Measurements from ENCODE around the gene DEK.

The DEK gene

DNA sequence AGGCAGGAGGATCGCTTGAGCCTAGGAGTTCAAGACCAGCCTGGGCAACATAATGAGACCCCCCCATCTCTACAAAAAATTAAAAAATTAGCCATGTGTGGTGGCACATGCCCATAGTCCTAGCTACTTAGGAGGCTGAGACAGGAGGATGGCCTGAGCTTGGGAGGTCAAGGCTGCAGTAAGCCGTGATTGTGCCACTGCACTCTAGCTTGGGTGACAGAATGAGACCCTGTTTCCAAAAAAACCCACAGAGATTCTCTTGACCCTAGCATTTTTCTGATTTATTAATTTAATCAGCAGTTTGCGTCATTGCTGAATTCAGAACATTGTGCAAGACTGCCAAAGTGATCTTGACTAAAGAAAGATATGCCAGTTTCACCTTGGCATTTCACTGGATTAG lies 72.3 kb downstream of the DEK start:
- ChIA-PET CTCF (no interaction called here), POLR2A (no interaction called here)
- DNase-seq (ENCODE audit: extremely low spot score), result no peak
- TF ChIP-seq SUZ12 (IDR thresholded peaks at IDR 0.05), result no peak
- TF ChIP-seq HDGF (IDR thresholded peaks at IDR 0.05; ENCODE audit: borderline replicate concordance), result no peak
- no peak for TF ChIP-seq L3MBTL2 (conservative IDR thresholded peaks at IDR 0.05)
- TF ChIP-seq NFRKB (IDR thresholded peaks at IDR 0.05), result no peak
- TF ChIP-seq SP1 (IDR thresholded peaks at IDR 0.05), result no peak
- TF ChIP-seq FOXK2 (IDR thresholded peaks at IDR 0.05), result no peak
- TF ChIP-seq, protein P1, sequence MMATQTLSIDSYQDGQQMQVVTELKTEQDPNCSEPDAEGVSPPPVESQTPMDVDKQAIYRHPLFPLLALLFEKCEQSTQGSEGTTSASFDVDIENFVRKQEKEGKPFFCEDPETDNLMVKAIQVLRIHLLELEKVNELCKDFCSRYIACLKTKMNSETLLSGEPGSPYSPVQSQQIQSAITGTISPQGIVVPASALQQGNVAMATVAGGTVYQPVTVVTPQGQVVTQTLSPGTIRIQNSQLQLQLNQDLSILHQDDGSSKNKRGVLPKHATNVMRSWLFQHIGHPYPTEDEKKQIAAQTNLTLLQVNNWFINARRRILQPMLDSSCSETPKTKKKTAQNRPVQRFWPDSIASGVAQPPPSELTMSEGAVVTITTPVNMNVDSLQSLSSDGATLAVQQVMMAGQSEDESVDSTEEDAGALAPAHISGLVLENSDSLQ (IDR thresholded peaks at IDR 0.05), result no peak
- TF ChIP-seq FOXM1 (IDR thresholded peaks at IDR 0.05; ENCODE audit: borderline replicate concordance), result no peak
- no peak for TF ChIP-seq TARDBP (IDR thresholded peaks at IDR 0.05)
- no peak for TF ChIP-seq ZNF384 (IDR thresholded peaks at IDR 0.05)
- no peak for TF ChIP-seq CTBP1 (IDR thresholded peaks at IDR 0.05; ENCODE audit: borderline replicate concordance)
- TF ChIP-seq LEF1 (IDR thresholded peaks at IDR 0.05; ENCODE audit: borderline replicate concordance), result no peak
- TF ChIP-seq ELF4 (IDR thresholded peaks at IDR 0.05), result no peak
- TF ChIP-seq ARNT (IDR thresholded peaks at IDR 0.05), result no peak
- TF ChIP-seq BHLHE40 (IDR thresholded peaks at IDR 0.05; ENCODE audit: borderline replicate concordance), result no peak

DNA sequence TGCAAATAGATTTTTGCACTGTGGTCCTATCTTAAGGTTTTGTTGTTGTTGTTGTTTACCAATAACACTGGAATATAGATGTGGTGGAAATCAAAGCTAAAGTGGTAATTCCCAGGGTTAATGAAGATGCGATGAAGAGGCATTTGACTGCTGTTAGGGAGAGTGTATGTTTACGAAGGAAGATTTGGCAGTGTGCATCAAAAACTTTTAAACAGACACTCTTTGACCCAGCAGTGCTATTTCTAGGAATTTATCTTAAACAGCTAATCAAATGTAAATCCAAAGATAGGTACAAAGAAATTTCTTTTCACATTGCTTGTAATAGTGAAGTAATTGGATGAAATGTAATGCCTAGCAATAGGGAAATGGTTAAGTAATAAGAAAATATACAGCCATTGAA lies 75.1 kb downstream of the DEK start:
- ChIA-PET POLR2A (no interaction called here), CTCF (no interaction called here)
- no peak for DNase-seq (ENCODE audit: extremely low spot score)

DNA sequence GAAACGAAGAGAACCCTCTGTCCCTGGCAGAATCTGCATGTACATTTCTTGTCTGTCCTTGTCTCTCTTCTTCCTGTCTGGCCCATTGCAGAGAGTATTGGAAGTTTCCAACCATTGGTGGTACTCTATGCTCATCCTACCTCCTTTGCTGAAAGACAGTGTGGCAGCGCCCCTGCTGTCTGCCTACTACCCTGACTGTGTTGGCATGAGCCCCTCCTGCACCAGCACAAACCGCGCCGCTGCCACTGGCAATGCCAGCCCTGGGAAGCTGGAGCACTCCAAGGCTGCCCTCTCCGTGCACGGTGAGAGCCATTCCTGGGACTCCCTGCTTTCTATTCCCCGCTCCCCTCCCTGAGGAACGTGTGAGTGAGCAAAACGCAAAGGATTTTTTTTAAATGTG lies 76.6 kb downstream of the DEK start:
- POLR2A ChIA-PET, result no interaction called here

More for the DNA sequence above, 75.1 kb downstream of the DEK start:
- no peak for TF ChIP-seq ZNF384 (IDR thresholded peaks at IDR 0.05)
- no peak for TF ChIP-seq FOXK2 (IDR thresholded peaks at IDR 0.05)
- TF ChIP-seq ARNT (IDR thresholded peaks at IDR 0.05), result no peak
- TF ChIP-seq ELF4 (IDR thresholded peaks at IDR 0.05), result no peak
- no peak for TF ChIP-seq SUZ12 (IDR thresholded peaks at IDR 0.05)
- no peak for TF ChIP-seq FOXM1 (IDR thresholded peaks at IDR 0.05; ENCODE audit: borderline replicate concordance)
- no peak for TF ChIP-seq NFRKB (IDR thresholded peaks at IDR 0.05)
- no peak for TF ChIP-seq CTBP1 (IDR thresholded peaks at IDR 0.05; ENCODE audit: borderline replicate concordance)
- TF ChIP-seq, protein P1 (IDR thresholded peaks at IDR 0.05), result no peak
- TF ChIP-seq TARDBP (IDR thresholded peaks at IDR 0.05), result no peak
- TF ChIP-seq LEF1 (IDR thresholded peaks at IDR 0.05; ENCODE audit: borderline replicate concordance), result no peak

DNA sequence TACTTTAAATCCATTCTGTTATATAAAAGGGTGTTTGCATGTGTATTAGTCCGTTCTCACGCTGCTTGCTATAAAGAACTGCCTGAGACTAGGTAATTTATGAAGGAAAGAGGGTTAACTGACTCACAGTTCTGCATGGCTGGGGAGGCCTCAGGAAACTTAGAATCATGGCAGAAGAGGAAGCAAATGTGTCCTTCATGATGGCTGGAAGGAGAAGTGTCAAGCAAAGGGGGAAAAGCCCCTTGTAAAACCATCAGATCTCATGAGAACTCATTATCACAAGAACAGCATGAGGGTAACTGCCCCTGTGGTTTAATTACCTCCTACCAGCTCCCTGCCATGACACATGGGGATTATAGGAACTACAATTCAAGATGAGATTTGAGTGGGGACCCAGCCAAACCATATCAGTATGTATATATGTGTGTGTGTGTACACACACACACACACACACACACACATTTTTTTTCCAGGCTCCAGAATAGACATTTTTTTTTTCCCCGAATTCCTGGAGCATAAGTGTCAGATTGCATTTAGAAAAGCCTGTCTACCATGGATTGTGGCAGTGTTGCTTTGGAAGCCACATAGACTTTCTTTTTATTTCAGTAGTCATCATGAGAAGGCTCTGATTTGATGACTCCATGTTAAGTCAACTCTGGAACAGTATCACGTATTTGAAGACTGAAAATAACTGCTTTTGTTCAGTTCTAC lies 77.6 kb downstream of the DEK start:
- TF ChIP-seq BHLHE40 (IDR thresholded peaks at IDR 0.05; ENCODE audit: borderline replicate concordance) (no peak), NFRKB (IDR thresholded peaks at IDR 0.05) (no peak), ZNF384 (IDR thresholded peaks at IDR 0.05) (no peak), L3MBTL2 (conservative IDR thresholded peaks at IDR 0.05) (0 out of 2 replicates have a peak, but pooled peaks have one; percentile 1)
- DNase-seq (ENCODE audit: extremely low spot score), result no peak
- CTCF ChIA-PET, result no interaction called here
- POLR2A ChIA-PET, result no interaction called here

More for the DNA sequence above, 76.6 kb downstream of the DEK start:
- CTCF ChIA-PET, result no interaction called here
- no peak for TF ChIP-seq BHLHE40 (IDR thresholded peaks at IDR 0.05; ENCODE audit: borderline replicate concordance)
- TF ChIP-seq FOXK2 (IDR thresholded peaks at IDR 0.05), result no peak
- TF ChIP-seq, protein P1 (IDR thresholded peaks at IDR 0.05), result no peak
- no peak for TF ChIP-seq ZNF384 (IDR thresholded peaks at IDR 0.05)
- no peak for TF ChIP-seq NFRKB (IDR thresholded peaks at IDR 0.05)
- no peak for TF ChIP-seq LEF1 (IDR thresholded peaks at IDR 0.05; ENCODE audit: borderline replicate concordance)
- no peak for TF ChIP-seq ARNT (IDR thresholded peaks at IDR 0.05)
- TF ChIP-seq ELF4 (IDR thresholded peaks at IDR 0.05), result no peak
- TF ChIP-seq FOXM1 (IDR thresholded peaks at IDR 0.05; ENCODE audit: borderline replicate concordance), result no peak
- TF ChIP-seq CTBP1 (IDR thresholded peaks at IDR 0.05; ENCODE audit: borderline replicate concordance), result no peak
- DNase-seq (ENCODE audit: extremely low spot score), result no peak

DNA sequence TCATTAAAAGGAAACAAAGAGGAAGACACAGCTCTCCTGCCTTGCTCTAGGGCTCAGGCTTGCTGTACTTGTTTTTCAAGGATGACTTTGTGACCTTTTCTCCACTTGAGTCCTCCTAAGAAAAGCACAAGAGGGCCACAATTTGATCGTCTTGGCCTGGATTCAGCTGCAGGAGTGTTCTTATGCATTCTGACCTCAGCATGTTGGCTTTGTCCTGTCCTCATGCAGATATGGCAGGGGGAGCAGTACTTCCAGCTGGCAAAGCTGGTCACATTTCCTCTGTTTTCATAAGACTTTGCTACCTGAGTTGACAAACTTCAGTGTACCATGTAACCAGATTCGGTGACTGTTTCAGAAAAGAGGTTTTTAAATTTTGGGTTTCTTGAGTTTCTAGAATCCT lies 78.3 kb downstream of the DEK start:
- no peak for DNase-seq (ENCODE audit: extremely low spot score)
- no peak for TF ChIP-seq CTBP1 (IDR thresholded peaks at IDR 0.05; ENCODE audit: borderline replicate concordance)
- 0 out of 2 replicates have a peak, but pooled peaks have one; percentile 7 for TF ChIP-seq L3MBTL2 (conservative IDR thresholded peaks at IDR 0.05)
- ChIA-PET POLR2A (no interaction called here), CTCF (interaction anchor here (0.7 kb wide), 1 partner anchor 75 kb away, joined by 3 read pairs; no protein-coding TSS in a partner anchor)

DNA sequence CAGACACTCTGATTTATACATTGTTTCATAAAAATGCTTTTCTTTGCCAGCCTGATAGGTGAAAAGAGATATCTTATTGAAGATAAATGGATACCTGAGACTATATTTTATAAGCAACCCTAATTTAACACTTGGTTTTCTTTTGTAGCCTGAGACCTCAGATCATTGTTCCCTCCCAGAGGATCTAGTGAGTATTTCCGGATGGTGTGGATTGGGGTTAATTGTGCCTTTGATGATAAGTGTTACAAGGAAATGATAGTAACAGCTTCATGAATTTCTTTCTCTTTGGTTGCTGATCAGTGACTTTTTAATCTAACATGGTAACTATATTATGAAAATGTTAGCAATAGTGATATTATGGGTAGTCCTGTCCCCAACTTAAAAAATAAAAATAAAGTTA lies 78.7 kb downstream of the DEK start:
- POLR2A ChIA-PET, result no interaction called here
- no peak for DNase-seq (ENCODE audit: extremely low spot score)
- TF ChIP-seq FOXM1 (IDR thresholded peaks at IDR 0.05; ENCODE audit: borderline replicate concordance) (no peak), TARDBP (IDR thresholded peaks at IDR 0.05) (no peak), LEF1 (IDR thresholded peaks at IDR 0.05; ENCODE audit: borderline replicate concordance) (no peak)
- CTCF ChIA-PET, result interaction anchor here (0.7 kb wide), 1 partner anchor 75 kb away, joined by 3 read pairs; no protein-coding TSS in a partner anchor

DNA sequence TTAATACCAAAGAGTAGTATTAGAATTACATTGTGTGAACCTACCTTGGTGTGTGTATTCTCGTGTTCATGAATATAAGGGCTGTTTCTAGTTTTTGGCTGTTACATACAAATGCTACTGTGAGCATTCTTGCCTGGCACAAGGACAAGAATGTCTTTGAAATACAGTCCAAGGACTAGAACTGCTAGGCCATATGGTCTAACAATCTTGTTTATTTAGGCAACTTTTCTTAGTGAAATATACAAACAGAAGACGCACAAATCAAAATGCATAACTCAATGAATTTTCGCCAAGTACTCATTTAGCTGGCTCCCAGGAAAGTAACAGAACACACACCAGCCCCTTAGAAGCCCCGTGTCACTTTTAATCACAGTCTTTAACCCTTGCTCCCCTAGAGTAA lies 80.6 kb downstream of the DEK start:
- TF ChIP-seq BHLHE40 (IDR thresholded peaks at IDR 0.05; ENCODE audit: borderline replicate concordance) (no peak), TARDBP (IDR thresholded peaks at IDR 0.05) (no peak), FOXK2 (IDR thresholded peaks at IDR 0.05) (no peak), LEF1 (IDR thresholded peaks at IDR 0.05; ENCODE audit: borderline replicate concordance) (no peak), ARNT (IDR thresholded peaks at IDR 0.05) (no peak), SP1 (IDR thresholded peaks at IDR 0.05) (no peak), L3MBTL2 (conservative IDR thresholded peaks at IDR 0.05) (no peak), FOXM1 (IDR thresholded peaks at IDR 0.05; ENCODE audit: borderline replicate concordance) (no peak), HDGF (IDR thresholded peaks at IDR 0.05; ENCODE audit: borderline replicate concordance) (no peak), NFRKB (IDR thresholded peaks at IDR 0.05) (no peak), ELF4 (IDR thresholded peaks at IDR 0.05) (no peak), CTBP1 (IDR thresholded peaks at IDR 0.05; ENCODE audit: borderline replicate concordance) (no peak), SUZ12 (IDR thresholded peaks at IDR 0.05) (no peak), FOXA1 (IDR thresholded peaks at IDR 0.05) (no peak), ZNF384 (IDR thresholded peaks at IDR 0.05) (no peak)
- TF ChIP-seq, protein P1 (IDR thresholded peaks at IDR 0.05), result no peak
- ChIA-PET POLR2A (no interaction called here), CTCF (no interaction called here)

More for the DNA sequence above, 80.6 kb downstream of the DEK start:
- no peak for DNase-seq (ENCODE audit: extremely low spot score)
